ENCODE results near the gene FOXL2NB.

- TF ChIP-seq CTCF (conservative IDR thresholded peaks at IDR 0.05; ENCODE audit: low read length) (no peak), EZH2phosphoT487 (IDR thresholded peaks at IDR 0.05; ENCODE audit: borderline replicate concordance) (no peak)
Measured at GRCh38 chr3:138972941-138973340, 25.9 kb downstream of the FOXL2NB start.

All from Loucy (cell line).